NK-92 (cell line): ENCODE measurements around the gene CCDC12.

Source experiments
- DNase-seq: peaks from one replicate; lab custom pipeline; 2025; ENCODE audit not compliant: unreplicated experiment; lab: John Stamatoyannopoulos, UW

Gene CCDC12

GRCh38 chr3:47007482-47008233 lies 31.1 kb upstream of the CCDC12 start:
- DNase-seq: no peak

GRCh38 chr3:47007001-47007400 lies 30.5 kb upstream of the CCDC12 start:
- no peak for DNase-seq

- no peak for DNase-seq
Measured at GRCh38 chr3:47006145-47006651, 29.7 kb upstream of the CCDC12 start.

GRCh38 chr3:47005212-47006144 lies 28.9 kb upstream of the CCDC12 start:
- no peak for DNase-seq

GRCh38 chr3:47004369-47005211 lies 28.0 kb upstream of the CCDC12 start:
- DNase-seq: no peak

GRCh38 chr3:47003461-47004368 lies 27.2 kb upstream of the CCDC12 start:
- DNase-seq: no peak

GRCh38 chr3:47003056-47003410 lies 26.5 kb upstream of the CCDC12 start:
- DNase-seq: no peak

- no peak for DNase-seq
Measured at GRCh38 chr3:47002171-47003055, 25.9 kb upstream of the CCDC12 start.

- no peak for DNase-seq
Measured at GRCh38 chr3:47001731-47002170, 25.2 kb upstream of the CCDC12 start.

- DNase-seq: no peak
Measured at GRCh38 chr3:47000922-47001730, 24.6 kb upstream of the CCDC12 start.

- DNase-seq: no peak
Measured at GRCh38 chr3:47000198-47000815, 23.8 kb upstream of the CCDC12 start.

- DNase-seq: no peak
Measured at GRCh38 chr3:46999516-47000197, 23.1 kb upstream of the CCDC12 start.

GRCh38 chr3:46998852-46999515 lies 22.4 kb upstream of the CCDC12 start:
- no peak for DNase-seq

GRCh38 chr3:46998121-46998851 lies 21.7 kb upstream of the CCDC12 start:
- DNase-seq: no peak

- DNase-seq: no peak
Measured at GRCh38 chr3:46997453-46998091, 21.0 kb upstream of the CCDC12 start.
